ENCODE data around the gene URM1. TPM values are rescaled to one million over a fixed set of nuclear protein-coding genes. Genes with fewer than 3 reads are reported as not detected.

The URM1 gene
- total RNA-seq, 1 donor from 2014 or later, result 37.5 TPM

GRCh38 chr9:128361986-128362646 is 9.1 kb upstream of the URM1 start:
- no peaks in the 10 kb centered on the region for H3K27me3 ChIP-seq
- H3K36me3 ChIP-seq, result peaks cover 6 to 12% of the 10 kb centered on the region in 2 donors
- H3K27ac ChIP-seq, result peak overlapping the region; percentile 46 to 58
- intact Hi-C loops (cut with DNase I), result loop anchor here (1.0 to 2.0 kb wide), 2 partner anchors 9 to 59 kb away; partner anchors contain the start of genes CERCAM and URM1
- H3K4me3 ChIP-seq, result peak overlapping the region; percentile 47 to 61
- H3K9me3 ChIP-seq, result no peaks in the 10 kb centered on the region
- peak; percentile 39 to 90 for DNase-seq (ENCODE audit: low spot score in 2 of 2)
- peak; percentile 83 to 92 (median 88) for TF ChIP-seq CTCF (IDR thresholded peaks at IDR 0.05)
- H3K4me1 ChIP-seq, result peaks cover 4 to 19% of the 10 kb centered on the region in 2 donors

GRCh38 chr9:128362774-128363173 is 8.4 kb upstream of the URM1 start:
- Histone ChIP-seq H3K36me3 (peaks cover 0 to 7% of the 10 kb centered on the region in 2 donors), H3K27ac (peak overlapping the region; percentile 27 to 58), H3K27me3 (no peaks in the 10 kb centered on the region), H3K4me3 (no peak overlapping the region), H3K9me3 (no peaks in the 10 kb centered on the region), H3K4me1 (peaks cover 4 to 19% of the 10 kb centered on the region in 2 donors)
- no peak for TF ChIP-seq CTCF (IDR thresholded peaks at IDR 0.05)
- intact Hi-C loops (cut with DNase I), result loop anchor here (1.0 to 2.0 kb wide), 2 partner anchors 9 to 58 kb away; partner anchors contain the start of genes CERCAM and URM1
- DNase-seq (ENCODE audit: low spot score in 2 of 2), result no peak

GRCh38 chr9:128365525-128365924 is 5.6 kb upstream of the URM1 start:
- Histone ChIP-seq H3K9me3 (no peaks in the 10 kb centered on the region), H3K36me3 (no peaks in the 10 kb centered on the region), H3K4me1 (peaks cover 4 to 26% of the 10 kb centered on the region in 2 donors), H3K27me3 (no peaks in the 10 kb centered on the region), H3K4me3 (peak overlapping the region in 1 of 2 donors; percentile 57), H3K27ac (no peak overlapping the region)
- TF ChIP-seq CTCF (IDR thresholded peaks at IDR 0.05), result no peak
- intact Hi-C loops (cut with DNase I), result no loop called here
- DNase-seq (ENCODE audit: low spot score in 2 of 2), result no peak

DNA sequence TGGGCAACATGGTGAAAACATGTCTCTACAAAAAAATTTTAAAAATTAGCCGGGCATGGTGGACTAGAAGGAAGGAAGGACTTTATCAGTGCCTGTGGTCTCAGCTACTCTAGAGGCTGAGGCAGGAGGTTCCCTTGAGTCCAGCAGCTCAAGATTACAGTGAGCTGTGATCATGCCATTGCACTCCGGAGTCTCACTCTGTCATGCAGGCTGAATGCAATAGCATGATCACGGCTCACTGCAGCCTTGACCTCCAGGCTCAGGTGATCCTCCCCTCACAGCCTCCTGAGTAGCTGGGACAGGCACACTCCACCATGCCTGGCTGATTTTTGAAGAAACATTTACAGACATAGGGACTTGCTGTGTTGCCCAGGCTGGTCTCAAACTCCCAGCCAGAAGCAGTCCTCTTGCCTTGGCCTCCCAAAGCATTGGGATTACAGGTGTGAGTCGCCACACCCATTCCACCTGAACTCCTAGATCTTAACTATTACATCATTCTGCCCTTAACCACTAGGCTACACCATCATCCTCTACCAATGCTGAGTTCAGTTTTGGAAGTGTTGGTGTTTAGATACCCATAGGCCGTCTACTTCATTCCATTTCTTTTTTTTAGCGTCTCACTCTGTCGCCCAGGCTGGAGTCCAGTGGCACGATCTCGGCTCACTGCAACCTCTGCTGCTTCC is 2.0 kb upstream of the URM1 start:
- Histone ChIP-seq H3K27me3 (no peaks in the 10 kb centered on the region), H3K27ac (peak overlapping the region in 1 of 2 donors; percentile 87), H3K4me1 (peaks cover 4 to 17% of the 10 kb centered on the region in 2 donors), H3K36me3 (peaks cover 0 to 3% of the 10 kb centered on the region in 2 donors), H3K9me3 (no peaks in the 10 kb centered on the region), H3K4me3 (no peak overlapping the region)
- no peak for TF ChIP-seq CTCF (IDR thresholded peaks at IDR 0.05)
- no peak for DNase-seq (ENCODE audit: low spot score in 2 of 2)
- intact Hi-C loops (cut with DNase I), result no loop called here

DNA sequence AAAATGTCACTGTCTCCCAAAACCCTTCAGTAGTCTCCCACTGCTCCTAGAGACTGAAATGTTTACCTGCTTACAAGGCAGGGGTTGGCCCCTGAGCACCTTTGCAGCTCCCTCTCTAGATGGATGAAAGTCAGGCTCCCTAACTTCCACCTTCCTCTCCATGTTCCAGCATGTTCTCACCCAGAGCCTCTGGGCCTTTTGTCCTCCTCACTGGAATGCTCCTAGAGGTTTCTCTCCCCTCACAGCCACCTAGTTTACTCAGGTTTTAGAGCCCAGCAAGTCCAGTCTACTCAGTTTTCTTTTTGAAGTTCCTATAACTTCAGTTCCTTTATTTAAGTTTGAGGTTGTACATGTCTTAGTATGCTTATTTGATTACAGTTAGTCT is 815 bp upstream of the URM1 start:
- Histone ChIP-seq H3K4me1 (peaks cover under 1 to 8% of the 10 kb centered on the region in 2 donors), H3K4me3 (peak overlapping the region; percentile 66 to 80), H3K9me3 (no peaks in the 10 kb centered on the region), H3K27me3 (no peaks in the 10 kb centered on the region), H3K36me3 (peaks cover 0 to 14% of the 10 kb centered on the region in 2 donors), H3K27ac (peak overlapping the region; percentile 84 to 87)
- no peak for DNase-seq (ENCODE audit: low spot score in 2 of 2)
- intact Hi-C loops (cut with DNase I), result loop anchor here (2.0 to 5.0 kb wide), 5 partner anchors 48 to 182 kb away; partner anchors contain the start of genes CERCAM, COQ4, GLE1 and GOLGA2
- no peak for TF ChIP-seq CTCF (IDR thresholded peaks at IDR 0.05)

Measured in ascending aorta (tissue), 2 donors.